ENCODE data around the gene SKOR2.

SKOR2 gene

DNA sequence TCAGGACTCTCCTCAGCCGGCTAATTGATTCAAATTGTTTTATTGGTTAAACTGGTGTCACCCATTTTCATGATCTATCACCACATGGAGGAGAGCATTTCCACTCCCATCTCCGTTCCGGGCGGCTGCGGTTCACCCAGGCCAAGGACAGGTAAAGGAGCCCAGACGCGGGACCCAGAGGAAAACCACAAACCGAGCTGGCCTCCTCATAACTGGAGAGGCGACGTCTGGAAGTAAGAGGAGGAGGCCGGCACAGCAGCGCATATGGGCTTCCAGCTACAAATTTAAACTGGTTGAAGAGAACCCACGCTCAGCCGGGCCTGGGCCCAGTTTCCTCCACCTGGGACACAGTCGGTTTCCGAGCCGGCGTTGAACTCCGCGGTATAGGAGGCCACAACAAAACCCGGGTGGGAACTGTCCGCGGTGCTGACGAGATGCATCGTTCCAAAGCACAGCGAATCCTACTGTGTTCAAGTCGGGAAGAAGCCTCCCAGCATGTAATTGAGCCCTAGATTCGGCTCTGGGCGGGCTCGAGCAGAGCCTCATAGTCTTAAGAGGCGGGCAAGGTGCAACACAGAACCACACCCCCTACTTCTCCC is 3.0 kb upstream of the SKOR2 start:
- Histone ChIP-seq H3K27ac (ENCODE audit: insufficient read depth in 1 of 2, low read depth in 1 of 2, low read length in 2 of 2, poor library complexity in 1 of 2, severe bottlenecking in 2 of 2) (no peak overlapping the region), H3K4me3 (ENCODE audit: control insufficient read depth in 1 of 7, extremely low read depth in 1 of 7, insufficient read depth in 4 of 7, low read depth in 2 of 7, low read length in 6 of 7) (no peak overlapping the region), H3K27me3 (replicated peaks in 2 of 5; ENCODE audit: control insufficient read depth in 4 of 5, insufficient read depth in 5 of 5, low read length in 4 of 5) (peaks cover 28 to 96% (median 58%) of the 10 kb centered on the region in 5 experiments), H3K36me3 (ENCODE audit: control insufficient read depth in 4 of 4, insufficient read depth in 4 of 4, low read length in 3 of 4) (no peaks in the 10 kb centered on the region), H3K9me3 (ENCODE audit: control extremely low read depth in 1 of 5, control insufficient read depth in 4 of 5, insufficient read depth in 2 of 5, low read depth in 1 of 5, low read length in 4 of 5) (peaks cover 0 to 11% (median 0%) of the 10 kb centered on the region in 5 experiments), H3K4me1 (ENCODE audit: control extremely low read depth in 1 of 4, control insufficient read depth in 4 of 4, insufficient read depth in 4 of 4, low read length in 3 of 4) (peaks cover 0 to 3% (median 0%) of the 10 kb centered on the region in 4 experiments)
- CTCF ChIA-PET, result no interaction called here
- POLR2A ChIA-PET, result no interaction called here
- 2% methylated on average over 29 of the region's 31 CpGs for WGBS (ENCODE audit: insufficient coverage)
- DNase-seq, result peak; percentile 34 to 69 (median 69)

DNA sequence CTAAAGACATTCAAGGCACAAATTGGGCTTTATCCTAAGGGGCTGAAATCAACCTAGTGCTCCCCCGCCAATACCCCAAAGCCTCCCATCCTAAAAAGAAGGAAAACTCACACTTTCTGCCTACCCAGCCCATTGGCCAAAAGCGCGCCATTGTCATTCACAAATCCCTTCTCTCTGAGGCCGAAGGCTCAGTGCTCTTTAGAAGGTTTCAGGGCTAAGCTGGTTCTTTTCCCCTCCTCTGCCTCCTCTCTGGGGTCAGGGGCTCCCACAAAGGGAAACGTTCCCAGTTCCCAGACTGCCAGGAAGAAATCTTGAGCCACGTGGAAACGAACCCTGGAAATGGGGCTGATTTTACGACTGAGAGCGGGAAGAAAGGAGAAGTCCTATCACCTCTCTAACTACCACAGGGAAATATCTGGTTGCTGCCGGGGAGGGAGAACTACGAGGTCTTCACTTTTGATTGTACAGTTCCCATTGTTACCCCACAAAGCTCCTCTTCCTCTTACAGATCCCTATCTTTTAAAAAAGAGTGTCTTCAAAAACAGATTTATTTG is 1.7 kb upstream of the SKOR2 start:
- no peak for DNase-seq
- ChIA-PET CTCF (no interaction called here), POLR2A (no interaction called here)
- Histone ChIP-seq H3K4me1 (ENCODE audit: control extremely low read depth in 1 of 4, control insufficient read depth in 4 of 4, insufficient read depth in 4 of 4, low read length in 3 of 4) (peaks cover 0 to 3% (median 0%) of the 10 kb centered on the region in 4 experiments), H3K27me3 (replicated peaks in 2 of 5; ENCODE audit: control insufficient read depth in 4 of 5, insufficient read depth in 5 of 5, low read length in 4 of 5) (peaks cover 34 to 98% (median 58%) of the 10 kb centered on the region in 5 experiments), H3K4me3 (ENCODE audit: control insufficient read depth in 1 of 7, extremely low read depth in 1 of 7, insufficient read depth in 4 of 7, low read depth in 2 of 7, low read length in 6 of 7) (no peak overlapping the region), H3K9me3 (ENCODE audit: control extremely low read depth in 1 of 5, control insufficient read depth in 4 of 5, insufficient read depth in 2 of 5, low read depth in 1 of 5, low read length in 4 of 5) (peaks cover 3 to 18% (median 5%) of the 10 kb centered on the region in 5 experiments), H3K27ac (ENCODE audit: insufficient read depth in 1 of 2, low read depth in 1 of 2, low read length in 2 of 2, poor library complexity in 1 of 2, severe bottlenecking in 2 of 2) (no peak overlapping the region), H3K36me3 (ENCODE audit: control insufficient read depth in 4 of 4, insufficient read depth in 4 of 4, low read length in 3 of 4) (no peaks in the 10 kb centered on the region)
- WGBS (ENCODE audit: insufficient coverage), result 5% methylated on average over 6 of the region's 11 CpGs

DNA sequence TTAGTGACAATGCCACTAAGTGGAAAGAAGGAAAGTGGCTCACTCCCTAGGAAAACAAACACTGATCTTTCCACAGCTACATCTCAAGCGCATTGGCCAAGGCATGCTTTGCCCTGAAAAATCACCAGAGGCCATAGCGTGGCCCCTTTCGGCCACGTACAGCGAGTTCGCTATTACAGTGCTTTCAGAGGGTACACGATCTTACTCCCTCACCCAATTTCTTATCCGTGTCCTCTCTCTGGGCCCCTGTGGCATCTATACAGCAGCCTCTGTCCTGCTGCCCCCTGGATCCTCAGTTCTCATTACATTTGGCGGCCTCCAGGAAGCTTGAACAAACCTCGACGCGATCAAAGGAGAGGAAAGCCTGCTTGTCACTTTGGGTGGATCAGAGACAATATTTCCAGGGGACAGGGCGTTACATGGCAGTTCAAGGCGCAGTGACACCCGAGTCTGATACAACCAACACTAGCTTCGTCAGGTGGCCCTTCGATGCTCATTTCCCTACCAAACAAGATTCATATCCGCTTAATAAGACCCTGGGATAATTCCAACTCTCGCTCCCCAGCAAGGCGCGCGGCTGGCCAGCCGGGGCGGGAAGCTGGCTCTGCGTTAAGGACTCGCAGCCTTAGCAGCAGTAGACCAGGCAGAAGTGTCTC is 941 bp downstream of the SKOR2 start:
- peaks cover 39 to 99% (median 70%) of the 10 kb centered on the region in 5 experiments for H3K27me3 ChIP-seq (replicated peaks in 2 of 5; ENCODE audit: control insufficient read depth in 4 of 5, insufficient read depth in 5 of 5, low read length in 4 of 5)
- CTCF ChIA-PET, result interaction anchor here (1.1 kb wide), 1 partner anchor 504 kb away, joined by 3 read pairs; no protein-coding TSS in a partner anchor
- 9% methylated on average over 18 of the region's 26 CpGs for WGBS (ENCODE audit: insufficient coverage)

DNA sequence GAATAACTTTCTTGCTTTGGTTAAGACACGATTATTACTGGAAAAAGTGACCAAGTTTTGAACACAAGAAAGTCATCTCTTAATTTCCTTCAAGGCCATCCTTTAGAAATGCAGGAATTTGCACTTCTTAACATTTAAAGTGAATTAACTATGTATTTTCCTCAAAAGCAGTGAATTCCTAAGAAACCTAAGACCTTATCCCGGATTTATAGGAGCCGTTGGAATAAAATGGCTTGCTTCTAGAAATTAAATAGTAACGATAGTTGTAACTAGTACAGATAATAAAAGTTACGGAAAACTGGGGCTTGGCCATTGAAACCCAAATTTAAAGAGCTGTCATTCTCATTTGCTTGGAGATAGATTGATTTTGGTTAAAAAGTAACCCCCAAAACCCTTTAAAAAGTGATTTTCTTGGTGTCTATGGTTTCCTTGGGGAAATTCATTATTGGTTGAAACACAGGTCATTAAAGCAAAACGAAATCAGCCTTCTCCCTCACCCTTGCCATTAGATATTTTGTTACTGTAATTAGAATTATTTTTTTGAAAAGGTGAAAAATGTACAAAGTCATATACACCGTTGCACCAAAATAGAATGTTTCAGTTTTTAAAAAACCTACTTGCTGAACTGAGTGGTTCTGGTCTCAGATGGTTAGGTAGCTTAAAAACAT is 2.0 kb downstream of the SKOR2 start:
- Histone ChIP-seq H3K27me3 (replicated peaks in 2 of 5; ENCODE audit: control insufficient read depth in 4 of 5, insufficient read depth in 5 of 5, low read length in 4 of 5) (peaks cover 41 to 99% (median 72%) of the 10 kb centered on the region in 5 experiments), H3K36me3 (ENCODE audit: control insufficient read depth in 4 of 4, insufficient read depth in 4 of 4, low read length in 3 of 4) (no peaks in the 10 kb centered on the region)
- CTCF ChIA-PET, result no interaction called here

More for the DNA sequence above, 941 bp downstream of the SKOR2 start:
- Histone ChIP-seq H3K4me3 (ENCODE audit: control insufficient read depth in 1 of 7, extremely low read depth in 1 of 7, insufficient read depth in 4 of 7, low read depth in 2 of 7, low read length in 6 of 7) (no peak overlapping the region), H3K4me1 (ENCODE audit: control extremely low read depth in 1 of 4, control insufficient read depth in 4 of 4, insufficient read depth in 4 of 4, low read length in 3 of 4) (peaks cover 0 to 3% (median 1%) of the 10 kb centered on the region in 4 experiments), H3K9me3 (ENCODE audit: control extremely low read depth in 1 of 5, control insufficient read depth in 4 of 5, insufficient read depth in 2 of 5, low read depth in 1 of 5, low read length in 4 of 5) (peaks cover 4 to 20% (median 10%) of the 10 kb centered on the region in 5 experiments), H3K36me3 (ENCODE audit: control insufficient read depth in 4 of 4, insufficient read depth in 4 of 4, low read length in 3 of 4) (no peaks in the 10 kb centered on the region), H3K27ac (ENCODE audit: insufficient read depth in 1 of 2, low read depth in 1 of 2, low read length in 2 of 2, poor library complexity in 1 of 2, severe bottlenecking in 2 of 2) (no peak overlapping the region)
- POLR2A ChIA-PET, result interaction anchor here (0.6 kb wide), 1 partner anchor 22 kb away, joined by 3 read pairs; no protein-coding TSS in a partner anchor
- no peak for DNase-seq

DNA sequence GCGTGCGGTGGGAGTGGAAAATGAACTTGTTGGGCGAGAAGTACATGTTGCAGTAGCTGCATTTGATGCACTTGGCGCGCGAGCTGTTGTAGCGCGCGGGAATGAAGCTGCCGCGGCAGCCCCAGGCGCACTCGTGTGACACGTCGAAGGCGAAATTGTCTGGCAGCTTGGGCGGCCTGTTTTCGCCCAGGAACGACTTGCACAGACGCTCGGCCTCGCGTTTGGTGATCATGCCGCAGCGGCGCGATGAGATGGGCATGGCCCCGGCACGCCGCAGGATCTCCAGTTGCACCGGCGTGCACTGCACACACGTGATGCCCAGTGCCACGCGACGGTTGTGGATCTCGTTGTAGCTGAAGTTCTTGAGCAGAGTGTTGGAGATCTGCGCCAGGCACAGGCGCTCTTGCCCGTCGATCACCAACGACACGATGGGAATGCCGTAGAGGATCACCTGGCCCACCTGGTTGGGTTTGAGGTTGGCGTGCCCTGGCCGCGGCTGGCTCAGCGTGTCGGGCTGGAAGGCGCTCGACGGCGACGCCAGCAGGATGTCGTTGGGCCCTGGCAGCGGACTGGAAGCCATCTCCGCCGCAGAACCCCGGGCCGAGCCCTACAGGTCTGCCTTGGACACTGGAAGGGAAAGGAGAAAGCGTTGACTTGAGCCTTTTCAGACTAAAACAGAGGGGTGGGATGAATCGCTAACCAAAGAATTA is 2.7 kb downstream of the SKOR2 start:
- POLR2A ChIA-PET, result no interaction called here
- H3K4me1 ChIP-seq (ENCODE audit: control extremely low read depth in 1 of 4, control insufficient read depth in 4 of 4, insufficient read depth in 4 of 4, low read length in 3 of 4), result peaks cover 0 to 3% (median 1%) of the 10 kb centered on the region in 4 experiments
- peak in 1 of 3 donors; percentile 38 for DNase-seq
- CTCF ChIA-PET, result no interaction called here
- no peak overlapping the region for H3K27ac ChIP-seq (ENCODE audit: insufficient read depth in 1 of 2, low read depth in 1 of 2, low read length in 2 of 2, poor library complexity in 1 of 2, severe bottlenecking in 2 of 2)
- H3K9me3 ChIP-seq (ENCODE audit: control extremely low read depth in 1 of 5, control insufficient read depth in 4 of 5, insufficient read depth in 2 of 5, low read depth in 1 of 5, low read length in 4 of 5), result peaks cover 4 to 16% (median 13%) of the 10 kb centered on the region in 5 experiments
- H3K27me3 ChIP-seq (replicated peaks in 2 of 5; ENCODE audit: control insufficient read depth in 4 of 5, insufficient read depth in 5 of 5, low read length in 4 of 5), result peaks cover 41 to 98% (median 69%) of the 10 kb centered on the region in 5 experiments
- no peaks in the 10 kb centered on the region for H3K36me3 ChIP-seq (ENCODE audit: control insufficient read depth in 4 of 4, insufficient read depth in 4 of 4, low read length in 3 of 4)
- 10% methylated on average over 51 of the region's 62 CpGs for WGBS (ENCODE audit: insufficient coverage)
- H3K4me3 ChIP-seq (ENCODE audit: control insufficient read depth in 1 of 7, extremely low read depth in 1 of 7, insufficient read depth in 4 of 7, low read depth in 2 of 7, low read length in 6 of 7), result no peak overlapping the region

More for the DNA sequence above, 2.0 kb downstream of the SKOR2 start:
- no CpG with 5 or more reads among the region's 7 CpGs for WGBS (ENCODE audit: insufficient coverage)
- peaks cover 0 to 3% (median 1%) of the 10 kb centered on the region in 4 experiments for H3K4me1 ChIP-seq (ENCODE audit: control extremely low read depth in 1 of 4, control insufficient read depth in 4 of 4, insufficient read depth in 4 of 4, low read length in 3 of 4)
- H3K9me3 ChIP-seq (ENCODE audit: control extremely low read depth in 1 of 5, control insufficient read depth in 4 of 5, insufficient read depth in 2 of 5, low read depth in 1 of 5, low read length in 4 of 5), result peaks cover 4 to 18% (median 13%) of the 10 kb centered on the region in 5 experiments
- POLR2A ChIA-PET, result interaction anchor here (0.6 kb wide), 1 partner anchor 21 kb away, joined by 3 read pairs; no protein-coding TSS in a partner anchor
- no peak for DNase-seq
- no peak overlapping the region for H3K27ac ChIP-seq (ENCODE audit: insufficient read depth in 1 of 2, low read depth in 1 of 2, low read length in 2 of 2, poor library complexity in 1 of 2, severe bottlenecking in 2 of 2)
- no peak overlapping the region for H3K4me3 ChIP-seq (ENCODE audit: control insufficient read depth in 1 of 7, extremely low read depth in 1 of 7, insufficient read depth in 4 of 7, low read depth in 2 of 7, low read length in 6 of 7)

DNA sequence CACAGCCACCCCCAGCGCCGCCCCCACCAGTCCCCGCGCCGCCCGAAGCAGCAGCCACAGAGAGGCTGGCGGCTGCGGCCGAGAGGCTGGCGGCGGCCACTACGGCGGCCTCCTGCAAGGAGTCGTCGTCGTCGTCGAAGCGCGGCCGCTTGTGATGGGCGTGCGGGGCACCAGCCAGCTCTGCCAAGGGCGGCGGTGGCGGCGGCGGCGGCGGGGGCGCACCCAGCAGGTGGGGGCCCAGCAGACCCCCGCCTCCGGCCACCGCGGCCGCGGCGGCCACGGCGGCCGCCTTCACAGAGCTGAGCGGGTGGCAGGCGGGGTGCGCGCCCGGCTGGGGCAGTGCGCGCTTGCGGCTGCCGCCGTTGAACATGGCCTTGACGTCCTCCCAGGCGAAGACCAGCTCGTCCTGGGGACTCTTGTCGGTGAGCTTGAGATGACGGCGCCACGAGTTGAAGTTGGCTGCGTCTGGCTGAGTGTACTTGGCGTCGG is 3.3 kb downstream of the SKOR2 start:
- peaks cover 4 to 16% (median 13%) of the 10 kb centered on the region in 5 experiments for H3K9me3 ChIP-seq (ENCODE audit: control extremely low read depth in 1 of 5, control insufficient read depth in 4 of 5, insufficient read depth in 2 of 5, low read depth in 1 of 5, low read length in 4 of 5)
- H3K4me1 ChIP-seq (ENCODE audit: control extremely low read depth in 1 of 4, control insufficient read depth in 4 of 4, insufficient read depth in 4 of 4, low read length in 3 of 4), result peaks cover 0 to 3% (median 1%) of the 10 kb centered on the region in 4 experiments
- no peak overlapping the region for H3K27ac ChIP-seq (ENCODE audit: insufficient read depth in 1 of 2, low read depth in 1 of 2, low read length in 2 of 2, poor library complexity in 1 of 2, severe bottlenecking in 2 of 2)
- no peak overlapping the region for H3K4me3 ChIP-seq (ENCODE audit: control insufficient read depth in 1 of 7, extremely low read depth in 1 of 7, insufficient read depth in 4 of 7, low read depth in 2 of 7, low read length in 6 of 7)
- 6% methylated on average over 55 of the region's 61 CpGs for WGBS (ENCODE audit: insufficient coverage)
- ChIA-PET CTCF (interaction anchor here (0.8 kb wide), 1 partner anchor 149 kb away, joined by 4 read pairs; no protein-coding TSS in a partner anchor), POLR2A (no interaction called here)
- no peaks in the 10 kb centered on the region for H3K36me3 ChIP-seq (ENCODE audit: control insufficient read depth in 4 of 4, insufficient read depth in 4 of 4, low read length in 3 of 4)
- peaks cover 40 to 96% (median 65%) of the 10 kb centered on the region in 5 experiments for H3K27me3 ChIP-seq (replicated peaks in 2 of 5; ENCODE audit: control insufficient read depth in 4 of 5, insufficient read depth in 5 of 5, low read length in 4 of 5)
- no peak for DNase-seq
